Measurements from ENCODE around the gene SMARCA4.

Gene SMARCA4

GRCh38 chr19:11025006-11025405 is 64.2 kb downstream of the SMARCA4 start:
- DNase-seq (ENCODE audit: low read depth) = no peak
- TF ChIP-seq CTCF (IDR thresholded peaks at IDR 0.05; ENCODE audit: low read length, missing control alignments) = no peak
- no peak overlapping the region for H3K4me3 ChIP-seq (replicated peaks; ENCODE audit: low read depth, low read length)

GRCh38 chr19:11025445-11025844 is 64.6 kb downstream of the SMARCA4 start:
- H3K4me3 ChIP-seq (replicated peaks; ENCODE audit: low read depth, low read length) = no peak overlapping the region
- TF ChIP-seq CTCF (IDR thresholded peaks at IDR 0.05; ENCODE audit: low read length, missing control alignments) = no peak
- DNase-seq (ENCODE audit: low read depth) = no peak

GRCh38 chr19:11025997-11026396 is 65.2 kb downstream of the SMARCA4 start:
- H3K4me3 ChIP-seq (replicated peaks; ENCODE audit: low read depth, low read length) = no peak overlapping the region
- no peak for DNase-seq (ENCODE audit: low read depth)
- TF ChIP-seq CTCF (IDR thresholded peaks at IDR 0.05; ENCODE audit: low read length, missing control alignments) = no peak

GRCh38 chr19:11027381-11027780 is 66.6 kb downstream of the SMARCA4 start:
- DNase-seq (ENCODE audit: low read depth) = no peak
- TF ChIP-seq CTCF (IDR thresholded peaks at IDR 0.05; ENCODE audit: low read length, missing control alignments) = no peak
- no peak overlapping the region for H3K4me3 ChIP-seq (replicated peaks; ENCODE audit: low read depth, low read length)

GRCh38 chr19:11028146-11028545 is 67.3 kb downstream of the SMARCA4 start:
- no peak for DNase-seq (ENCODE audit: low read depth)
- H3K4me3 ChIP-seq (replicated peaks; ENCODE audit: low read depth, low read length) = no peak overlapping the region
- TF ChIP-seq CTCF (IDR thresholded peaks at IDR 0.05; ENCODE audit: low read length, missing control alignments) = no peak

GRCh38 chr19:11031421-11032070 is 70.7 kb downstream of the SMARCA4 start:
- no peak for DNase-seq (ENCODE audit: low read depth)
- H3K4me3 ChIP-seq (replicated peaks; ENCODE audit: low read depth, low read length) = no peak overlapping the region
- TF ChIP-seq CTCF (IDR thresholded peaks at IDR 0.05; ENCODE audit: low read length, missing control alignments) = no peak

GRCh38 chr19:11033251-11033650 is 72.4 kb downstream of the SMARCA4 start:
- no peak for DNase-seq (ENCODE audit: low read depth)
- H3K4me3 ChIP-seq (replicated peaks; ENCODE audit: low read depth, low read length) = no peak overlapping the region
- TF ChIP-seq CTCF (IDR thresholded peaks at IDR 0.05; ENCODE audit: low read length, missing control alignments) = no peak
